Endothelial cell (in vitro differentiated cells): ENCODE measurements around the gene ARHGAP26. TPM values are rescaled to one million over a fixed set of nuclear protein-coding genes. Genes with fewer than 3 reads are reported as not detected.
A peak's percentile ranks its signal among the peaks of the same experiment; 100 is the strongest.
"Not testable (repeated sequence)": the region's sequence is repeated elsewhere in the genome, so short reads cannot be mapped to it uniquely, and the experiment has no call there.

ENCODE experiments used
- DNase-seq: peaks from one replicate; pipeline ENCODE4 v3.0.0; 2021; ENCODE audit warnings: low spot score
- H3K27ac Mint-ChIP-seq: one replicate; pipeline ENCODE4 v1.8.0; 2021; ENCODE audit warnings: mixed read lengths, inconsistent platforms; ENCODE audit not compliant: unreplicated experiment
- H3K27me3 Mint-ChIP-seq: one replicate; pipeline ENCODE4 v1.8.0; 2021; ENCODE audit warnings: mild to moderate bottlenecking, moderate library complexity, mixed read lengths, inconsistent platforms; ENCODE audit not compliant: unreplicated experiment
- H3K36me3 Mint-ChIP-seq: one replicate; pipeline ENCODE4 v1.8.0; 2021; ENCODE audit warnings: mild to moderate bottlenecking, low read depth, mixed read lengths, inconsistent platforms; ENCODE audit not compliant: unreplicated experiment
- H3K4me1 Mint-ChIP-seq: one replicate; pipeline ENCODE4 v1.8.0; 2021; ENCODE audit warnings: mild to moderate bottlenecking, mixed read lengths, inconsistent platforms; ENCODE audit not compliant: unreplicated experiment
- H3K4me3 Mint-ChIP-seq: one replicate; pipeline ENCODE4 v1.8.0; 2021; ENCODE audit warnings: mild to moderate bottlenecking, mixed read lengths, inconsistent platforms; ENCODE audit not compliant: unreplicated experiment
- H3K9me3 Mint-ChIP-seq: one replicate; pipeline ENCODE4 v1.8.0; 2021; ENCODE audit warnings: mixed read lengths, inconsistent platforms; ENCODE audit not compliant: unreplicated experiment
- CTCF ChIP-seq: fragments of 200-600 bp; sonication (generic); IDR thresholded peaks from one replicate; pipeline ENCODE4 v1.5.0; 2021; ENCODE audit warnings: antibody characterized with exemption; ENCODE audit not compliant: unreplicated experiment
- total RNA-seq: library from RNA; stranded (reverse); fragmentation: NEBNext Ultra II Directional; extraction: Animal tissue kit (Norgen Biotek cat#: 25700); gene quantifications from one replicate; pipeline ENCODE4 v1.2.1, GENCODE V29; 2021; ENCODE audit not compliant: unreplicated experiment

Gene ARHGAP26
- total RNA-seq, 1 donor from 2014 or later, result 81.5 TPM

- peaks cover 21% of the 10 kb centered on the region for H3K36me3 Mint-ChIP-seq
- not testable (repeated sequence) for H3K9me3 Mint-ChIP-seq, H3K27ac Mint-ChIP-seq, H3K27me3 Mint-ChIP-seq, H3K4me3 Mint-ChIP-seq
- TF ChIP-seq CTCF, result peak; percentile 54
- DNase-seq, result peak; percentile 45
- peaks cover 14% of the 10 kb centered on the region for H3K4me1 Mint-ChIP-seq
Measured at GRCh38 chr5:142965258-142966120, 195.3 kb downstream of the ARHGAP26 start.

GRCh38 chr5:142966121-142966420, 195.9 kb downstream of the ARHGAP26 start:
- DNase-seq, result no peak
- no peaks in the 10 kb centered on the region for H3K9me3 Mint-ChIP-seq
- peaks cover 7% of the 10 kb centered on the region for H3K27me3 Mint-ChIP-seq
- no peak for TF ChIP-seq CTCF
- peaks cover 21% of the 10 kb centered on the region for H3K36me3 Mint-ChIP-seq
- peaks cover 14% of the 10 kb centered on the region for H3K4me1 Mint-ChIP-seq
- H3K4me3 Mint-ChIP-seq, result no peak overlapping the region
- H3K27ac Mint-ChIP-seq, result no peak overlapping the region

- Mint-ChIP-seq H3K4me3 (peak overlapping the region; percentile 7), H3K9me3 (no peaks in the 10 kb centered on the region), H3K4me1 (peaks cover 16% of the 10 kb centered on the region), H3K36me3 (peaks cover 18% of the 10 kb centered on the region), H3K27me3 (peaks cover 7% of the 10 kb centered on the region), H3K27ac (no peak overlapping the region)
- DNase-seq, result no peak
- no peak for TF ChIP-seq CTCF
Measured at GRCh38 chr5:142969186-142969585, 199.0 kb downstream of the ARHGAP26 start.

GRCh38 chr5:142969624-142970439, 199.7 kb downstream of the ARHGAP26 start:
- Mint-ChIP-seq H3K36me3 (peaks cover 15% of the 10 kb centered on the region), H3K27ac (no peak overlapping the region), H3K4me1 (peaks cover 11% of the 10 kb centered on the region), H3K4me3 (peak overlapping the region; percentile 7), H3K27me3 (peaks cover 4% of the 10 kb centered on the region), H3K9me3 (no peaks in the 10 kb centered on the region)
- no peak for DNase-seq
- TF ChIP-seq CTCF, result no peak
